22Rv1 (cell line): Measurements from ENCODE around the gene NAPEPLD.

Experiments
- ZFX ChIP-seq: fragments of 450-650 bp; IDR thresholded peaks from 2 replicates; pipeline ENCODE4 v1.6.1; 2017; ENCODE audit warnings: antibody characterized with exemption, borderline replicate concordance
- TF ChIP-seq, protein P1 (sequence below): fragments of 450-650 bp; IDR thresholded peaks from 2 replicates; pipeline ENCODE4 v1.5.1; 2017; ENCODE audit warnings: mild to moderate bottlenecking

GRCh38 chr7:103074519-103075336 is 74.2 kb downstream of the NAPEPLD start, which contains the start of the genes ARMC10 and FBXL13:
- TF ChIP-seq, protein P1, sequence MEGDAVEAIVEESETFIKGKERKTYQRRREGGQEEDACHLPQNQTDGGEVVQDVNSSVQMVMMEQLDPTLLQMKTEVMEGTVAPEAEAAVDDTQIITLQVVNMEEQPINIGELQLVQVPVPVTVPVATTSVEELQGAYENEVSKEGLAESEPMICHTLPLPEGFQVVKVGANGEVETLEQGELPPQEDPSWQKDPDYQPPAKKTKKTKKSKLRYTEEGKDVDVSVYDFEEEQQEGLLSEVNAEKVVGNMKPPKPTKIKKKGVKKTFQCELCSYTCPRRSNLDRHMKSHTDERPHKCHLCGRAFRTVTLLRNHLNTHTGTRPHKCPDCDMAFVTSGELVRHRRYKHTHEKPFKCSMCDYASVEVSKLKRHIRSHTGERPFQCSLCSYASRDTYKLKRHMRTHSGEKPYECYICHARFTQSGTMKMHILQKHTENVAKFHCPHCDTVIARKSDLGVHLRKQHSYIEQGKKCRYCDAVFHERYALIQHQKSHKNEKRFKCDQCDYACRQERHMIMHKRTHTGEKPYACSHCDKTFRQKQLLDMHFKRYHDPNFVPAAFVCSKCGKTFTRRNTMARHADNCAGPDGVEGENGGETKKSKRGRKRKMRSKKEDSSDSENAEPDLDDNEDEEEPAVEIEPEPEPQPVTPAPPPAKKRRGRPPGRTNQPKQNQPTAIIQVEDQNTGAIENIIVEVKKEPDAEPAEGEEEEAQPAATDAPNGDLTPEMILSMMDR: peak; percentile 62
- no peak for TF ChIP-seq ZFX
